Activated T-cell treated with anti-CD3 and anti-CD28 coated beads for 48 hours (primary cell): Measurements from ENCODE around the gene ADGRL3.

ENCODE experiments used
- DNase-seq: peaks from one replicate; pipeline ENCODE4 v3.0.0-alpha.2; 2020; ENCODE audit warnings: low read depth

ADGRL3 gene

GRCh38 chr4:61200187-61200915 lies at the start of gene ADGRL3:
Gene ADGRL3 (plus strand): TSS chr4:61200326.
- DNase-seq, result no peak

DNA sequence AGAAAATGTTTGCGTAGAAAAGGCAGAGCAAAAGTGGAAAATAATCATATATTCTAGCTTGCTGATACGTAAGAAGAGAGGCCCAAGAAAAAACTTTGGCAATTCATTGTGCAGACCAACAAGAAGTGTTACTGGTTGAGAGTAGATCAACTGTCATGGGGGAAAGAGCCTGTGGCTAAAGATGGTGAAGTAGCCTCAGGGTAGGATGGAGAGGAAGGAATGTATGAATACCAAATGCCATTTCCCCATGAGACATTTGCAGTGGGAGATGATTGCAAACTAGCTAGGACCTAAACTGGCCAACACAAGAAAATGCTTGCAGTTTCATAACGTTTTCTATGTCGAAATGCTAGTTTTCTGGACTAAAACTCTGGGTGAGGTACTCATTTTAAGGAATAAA lies 47.7 kb upstream of the ADGRL3 start:
- no peak for DNase-seq

DNA sequence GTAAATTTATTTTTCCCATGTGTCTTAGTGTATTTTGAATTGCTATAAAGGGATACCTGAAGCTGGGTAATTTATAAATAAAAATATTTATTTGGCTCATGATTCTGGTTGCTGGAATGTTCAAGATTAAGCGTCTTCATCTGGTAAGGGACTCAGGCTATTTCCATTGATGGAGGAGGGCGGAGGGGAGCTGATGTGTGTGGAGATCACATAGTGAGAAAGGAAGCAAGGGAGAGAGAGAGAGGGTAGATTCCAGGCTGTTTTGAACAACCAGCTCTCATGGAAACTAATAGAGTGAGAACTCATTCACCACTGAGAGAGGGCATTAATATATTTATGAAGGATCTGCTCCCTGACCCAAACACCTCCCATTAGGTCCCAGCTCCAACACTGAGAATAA lies 39.6 kb upstream of the ADGRL3 start:
- no peak for DNase-seq

GRCh38 chr4:61162116-61162515 lies 38.0 kb upstream of the ADGRL3 start:
- no peak for DNase-seq

DNA sequence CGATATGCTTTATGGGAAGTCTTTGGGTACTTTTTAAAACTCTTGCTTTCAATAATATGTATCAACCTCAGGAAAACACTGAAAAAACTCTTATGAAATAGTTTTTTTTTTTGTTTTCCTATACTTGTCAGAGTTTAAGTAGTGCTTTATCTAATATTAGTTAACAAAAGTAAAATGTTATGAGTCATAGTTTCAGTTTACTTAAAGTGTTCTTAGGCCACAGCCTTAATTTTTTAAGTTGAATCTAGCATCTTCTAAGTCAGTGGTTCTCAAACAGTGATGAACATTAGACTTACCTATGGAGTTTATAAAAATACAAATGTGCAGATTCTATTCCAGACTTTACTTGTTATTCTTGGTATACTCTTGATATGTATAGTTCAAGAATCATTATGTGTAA lies 26.3 kb upstream of the ADGRL3 start:
- DNase-seq, result no peak

- no peak for DNase-seq
Measured at GRCh38 chr4:61175495-61175894, 24.6 kb upstream of the ADGRL3 start.

GRCh38 chr4:61177367-61177766 lies 22.8 kb upstream of the ADGRL3 start:
- DNase-seq, result no peak

DNA sequence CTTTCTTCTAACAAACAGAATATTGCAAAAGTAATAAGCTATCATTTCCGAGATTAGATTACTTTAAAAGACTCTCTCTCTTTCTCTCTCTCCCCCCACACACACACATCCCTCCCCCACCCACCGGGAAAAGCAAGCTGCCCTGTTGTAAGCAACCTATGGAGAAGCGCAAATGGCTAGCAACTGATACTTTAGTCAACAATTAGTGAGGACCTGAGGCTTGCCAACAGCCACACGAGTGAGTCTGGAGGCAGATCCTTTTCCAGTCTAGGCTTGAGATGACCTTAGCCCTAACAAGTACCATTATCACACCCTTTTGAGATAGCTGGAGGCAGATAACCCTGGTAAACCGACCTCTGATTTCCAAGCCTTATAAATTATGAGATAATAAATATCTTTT lies 19.7 kb upstream of the ADGRL3 start:
- no peak for DNase-seq

GRCh38 chr4:61182915-61183314 lies 17.2 kb upstream of the ADGRL3 start:
- DNase-seq, result no peak

DNA sequence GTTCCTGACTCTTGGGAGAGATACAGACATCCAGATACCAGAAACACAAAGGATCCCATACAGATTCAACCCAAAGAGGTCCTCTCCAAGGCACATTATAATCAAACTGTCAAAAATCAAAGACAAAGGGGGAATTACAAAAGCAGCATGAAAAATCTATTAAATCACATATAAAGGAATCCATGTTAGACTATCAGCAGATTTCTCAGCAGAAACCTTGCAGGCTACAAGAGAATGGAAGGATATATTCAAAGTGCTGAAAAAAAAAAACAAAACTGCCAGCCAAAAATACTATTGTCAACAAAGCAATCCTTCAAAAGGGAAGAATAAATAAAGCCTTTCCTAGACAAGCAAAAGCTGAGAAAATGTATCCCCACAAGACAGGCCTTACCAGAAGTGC lies 14.8 kb upstream of the ADGRL3 start:
- no peak for DNase-seq

DNA sequence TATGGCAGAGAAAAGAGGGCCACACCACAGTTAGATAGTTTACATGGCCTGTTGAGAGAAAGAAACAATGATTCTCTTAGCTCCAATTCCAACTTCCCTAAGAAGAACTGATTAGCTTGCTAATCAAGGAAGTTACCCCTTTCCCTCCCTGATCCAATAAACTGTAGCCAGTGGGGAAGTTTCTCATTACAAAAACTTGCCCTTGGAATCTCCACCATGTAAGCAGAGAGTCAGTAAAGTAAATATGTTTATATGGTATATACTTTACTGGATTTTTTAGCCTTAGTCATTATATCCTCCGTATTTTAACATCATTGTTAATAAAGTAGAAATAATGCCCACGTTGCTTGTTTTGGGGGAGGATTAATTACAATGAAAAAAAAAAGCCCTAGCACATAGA lies 7.7 kb upstream of the ADGRL3 start:
- DNase-seq, result no peak

DNA sequence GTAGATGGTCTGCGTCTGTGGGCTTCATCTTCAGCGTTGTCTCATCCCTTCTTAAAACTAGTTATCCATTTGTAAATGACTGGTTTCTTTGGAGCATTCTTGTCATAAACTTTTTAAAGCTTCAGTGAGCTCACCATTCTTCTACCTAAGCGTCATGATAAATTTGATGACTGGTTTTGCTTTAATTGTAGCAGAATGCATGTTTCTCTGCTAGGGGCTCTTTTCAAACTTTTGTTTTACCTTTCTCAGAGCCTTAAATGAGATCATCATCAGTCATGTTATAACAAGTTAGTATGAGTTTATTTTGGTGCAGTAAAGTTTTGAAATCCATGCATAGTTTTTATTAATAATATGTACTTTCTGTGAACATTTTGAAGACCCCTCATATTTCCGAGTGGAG lies 6.3 kb upstream of the ADGRL3 start:
- no peak for DNase-seq

DNA sequence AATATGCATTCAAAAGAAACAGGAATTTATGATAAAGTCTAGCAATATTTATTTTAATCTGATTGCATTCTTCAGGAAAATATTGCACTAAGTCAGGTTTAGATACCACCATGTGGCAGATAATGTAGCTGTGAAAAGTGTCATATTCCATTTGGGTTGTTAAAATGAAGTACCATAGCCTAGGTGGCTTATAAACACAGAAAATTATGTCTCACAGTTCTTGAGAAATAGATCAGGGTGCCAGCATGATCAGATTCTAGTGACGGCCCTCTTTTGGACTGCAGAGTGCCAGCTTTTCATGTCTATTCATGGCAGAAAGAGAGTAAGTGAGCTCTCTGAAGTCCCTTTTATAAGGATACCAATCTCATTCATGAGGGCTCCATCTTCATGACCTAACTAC lies 5.6 kb upstream of the ADGRL3 start:
- DNase-seq, result no peak

- DNase-seq, result no peak
Measured at GRCh38 chr4:61195101-61195500, 5.0 kb upstream of the ADGRL3 start.

GRCh38 chr4:61198686-61199085 lies 1.4 kb upstream of the ADGRL3 start:
- DNase-seq, result no peak

DNA sequence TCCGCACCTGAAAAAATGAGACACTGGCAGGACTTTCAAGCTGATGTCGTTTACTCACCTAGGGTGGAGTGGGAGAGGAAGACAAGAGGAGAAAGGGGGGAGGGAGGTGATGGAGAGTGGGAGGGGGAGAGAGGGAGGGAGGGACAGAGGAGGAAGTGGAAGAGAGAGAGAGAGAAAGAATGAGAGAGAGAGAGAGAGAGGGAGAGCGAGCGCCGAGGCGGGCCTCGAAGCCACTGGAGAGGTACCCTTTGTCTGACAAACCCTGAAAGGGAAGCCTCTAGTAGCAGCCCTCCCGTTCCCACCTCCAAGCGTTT lies 296 bp upstream of the ADGRL3 start:
- DNase-seq, result no peak

GRCh38 chr4:61200916-61201526 lies 895 bp downstream of the ADGRL3 start:
- no peak for DNase-seq

DNA sequence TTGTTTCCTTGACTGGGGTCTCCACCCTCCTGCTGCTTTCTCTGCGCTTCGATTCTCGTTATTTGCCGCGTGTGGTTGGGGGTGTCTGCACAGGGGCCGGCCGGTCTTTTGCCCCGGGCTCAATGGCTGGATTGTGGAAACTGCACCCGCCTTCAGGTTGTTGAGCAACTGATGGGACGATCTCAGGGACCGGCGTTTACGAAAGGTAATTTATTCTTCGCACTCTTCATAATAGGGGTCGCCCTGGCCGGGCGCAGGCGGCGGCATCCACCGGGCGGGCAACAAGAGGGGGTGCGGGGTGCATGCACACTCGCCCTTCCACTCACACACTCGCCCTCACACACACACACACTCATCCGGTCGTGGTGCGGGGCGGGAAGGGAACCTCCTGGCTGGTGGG lies 1.4 kb downstream of the ADGRL3 start:
- no peak for DNase-seq

DNA sequence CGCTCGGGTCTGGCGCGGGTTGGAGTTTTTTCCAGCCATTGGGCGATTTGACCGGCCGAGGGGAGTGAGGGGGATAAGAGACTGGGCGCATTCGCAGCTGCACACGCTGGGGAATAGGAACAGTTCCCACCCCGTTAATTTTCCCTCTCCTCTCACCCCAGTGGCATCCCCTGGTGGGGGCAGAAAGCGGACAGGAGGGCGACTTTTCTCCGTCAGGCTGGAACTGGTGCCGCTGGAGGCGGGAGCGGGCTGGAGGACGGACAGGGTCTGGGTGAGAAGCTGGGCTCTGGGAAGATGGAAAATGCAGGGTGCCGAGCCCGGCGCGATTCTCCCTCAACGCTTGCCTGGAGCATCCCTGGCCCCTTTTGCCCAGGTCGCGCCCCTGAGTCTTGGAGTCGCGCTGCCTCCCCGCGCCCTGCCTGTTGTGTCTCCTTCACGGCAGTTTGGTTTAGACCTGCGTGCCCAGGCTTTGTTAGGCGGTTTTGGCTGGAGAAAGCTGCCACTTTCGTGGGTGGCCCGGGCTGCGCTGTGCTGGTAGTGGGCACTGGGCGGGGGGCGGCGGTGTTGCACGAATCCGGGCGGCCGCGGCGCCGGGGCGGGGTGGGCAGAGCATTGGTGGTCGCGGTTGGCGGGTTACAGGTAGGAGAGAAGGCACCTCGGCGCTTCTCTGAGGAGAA lies 2.0 kb downstream of the ADGRL3 start:
- no peak for DNase-seq

- no peak for DNase-seq
Measured at GRCh38 chr4:61202638-61203435, 2.7 kb downstream of the ADGRL3 start.

- DNase-seq, result no peak
Measured at GRCh38 chr4:61203436-61203790, 3.3 kb downstream of the ADGRL3 start.

GRCh38 chr4:61204353-61205060 lies 4.4 kb downstream of the ADGRL3 start:
- no peak for DNase-seq
